K562 (cell line): ENCODE results near the gene APP. TPM values are rescaled to one million over a fixed set of nuclear protein-coding genes. Genes with fewer than 3 reads are reported as not detected.

ENCODE experiments used
- ATAC-seq: fragments of 200-7000 bp; cut with Tn5 transposase; 3 replicates; pipeline ENCODE4 v1.9.1; 2020; ENCODE audit warnings: moderate library complexity
- BruUV-seq: library from RNA; stranded (reverse); fragments of 400-500 nt; replicated peaks from 2 replicates; lab custom pipeline; 2021; lab: Mats Ljungman, UMichigan
- CTCF ChIA-PET: fragments of 300-600 bp; formaldehyde crosslinking; extraction: SDS; loops from one replicate; lab custom pipeline; 2021; ENCODE audit warnings: low intra/inter-chr PET ratio; lab: Yijun Ruan, JAX
- POLR2A ChIA-PET: fragments of 300-600, 350-650 bp; sonication (Branson Sonifier 250); formaldehyde crosslinking; extraction: SDS; loops from one replicate; lab custom pipeline; 2021; ENCODE audit warnings: antibody characterized with exemption, inconsistent platforms; lab: Yijun Ruan, JAX
- DNase-seq, 4 experiments: peaks; one replicate each; pipeline versions ENCODE4 v3.0.0 to v3.0.0-alpha.2; 2011 to 2018; ENCODE audit warnings: low spot score in 3 of 4, mixed read lengths in 3 of 4; ENCODE audit errors: extremely low read depth in 1 of 4
- FAIRE-seq: peaks from 2 replicates; lab custom pipeline; 2011; peaks lifted over from hg19 to GRCh38; lab: Jason Lieb, UNC
- H2AFZ ChIP-seq: 2 replicates; pipeline ENCODE4 v1.6.0; 2011; ENCODE audit warnings: low read depth, low read length, control low read depth, inconsistent platforms
- H3K27ac ChIP-seq: fragments of 200-600 bp; 3 replicates; pipeline ENCODE4 v1.8.0; 2011; ENCODE audit warnings: low read depth, mild to moderate bottlenecking, control low read depth, inconsistent platforms, low read length, moderate library complexity, mixed read lengths; ENCODE audit errors: extremely low read depth
- H3K27me3 ChIP-seq, 2 experiments: fragments of 300-600 bp in 1 of 2; 2 replicates in 1 of 2; 3 replicates in 1 of 2; pipeline versions ENCODE4 v1.6.0 to v1.8.0; 2011; ENCODE audit warnings: inconsistent platforms in 2 of 2, low read length in 2 of 2, mild to moderate bottlenecking in 1 of 2, mixed read lengths in 1 of 2, moderate library complexity in 1 of 2; ENCODE audit not compliant: control insufficient read depth in 2 of 2, insufficient read depth in 2 of 2
- H3K36me3 ChIP-seq: fragments of 300-600 bp; 3 replicates; pipeline ENCODE4 v1.8.0; 2011; ENCODE audit warnings: mild to moderate bottlenecking, low read length, inconsistent platforms; ENCODE audit not compliant: control insufficient read depth, insufficient read depth
- H3K4me1 ChIP-seq, 2 experiments: fragments of 200-600 bp in 1 of 2; replicated peaks in 1 of 2; 2 replicates in 1 of 2; 3 replicates in 1 of 2; pipeline versions ENCODE4 v1.5.1 to v1.8.0; 2011; ENCODE audit warnings: inconsistent platforms in 2 of 2, low read length in 2 of 2, mild to moderate bottlenecking in 1 of 2, mixed read lengths in 1 of 2, moderate library complexity in 1 of 2; ENCODE audit not compliant: control insufficient read depth in 2 of 2, insufficient read depth in 2 of 2
- H3K4me2 ChIP-seq: 2 replicates; pipeline ENCODE4 v1.6.1; 2011; ENCODE audit warnings: low read length, control low read depth, inconsistent platforms, mixed read lengths; ENCODE audit not compliant: insufficient read depth
- H3K4me3 ChIP-seq: fragments of 200-600 bp; sonication (generic), shearing (Covaris generic); 2 replicates; pipeline ENCODE4 v1.5.1; 2016; ENCODE audit warnings: control low read depth, inconsistent platforms
- H3K79me2 ChIP-seq: fragments of 200-600 bp; 3 replicates; pipeline ENCODE4 v1.8.0; 2011; ENCODE audit warnings: low read length, inconsistent platforms; ENCODE audit not compliant: control insufficient read depth, insufficient read depth
- H3K9ac ChIP-seq, 2 experiments: 2 replicates each; pipeline versions ENCODE4 v1.6.0 to v1.6.1; 2011; ENCODE audit warnings: low read depth in 2 of 2, low read length in 2 of 2, control low read depth in 1 of 2, inconsistent platforms in 1 of 2, mild to moderate bottlenecking in 1 of 2, mixed read lengths in 1 of 2; ENCODE audit not compliant: insufficient read depth in 1 of 2
- H3K9me1 ChIP-seq: one replicate; pipeline ENCODE4 v1.6.0; 2011; ENCODE audit warnings: inconsistent platforms, mild to moderate bottlenecking, low read length, moderate library complexity; ENCODE audit not compliant: control insufficient read depth, insufficient read depth
- H3K9me3 ChIP-seq: replicated peaks from 2 replicates; pipeline ENCODE4 v1.5.1; 2011; ENCODE audit warnings: low read depth, low read length, inconsistent platforms; ENCODE audit not compliant: control insufficient read depth, insufficient read depth
- H4K20me1 ChIP-seq: replicated peaks from 2 replicates; pipeline ENCODE4 v1.6.1; 2011; ENCODE audit warnings: low read length, inconsistent platforms, mixed read lengths; ENCODE audit not compliant: control insufficient read depth, insufficient read depth
- BMI1 ChIP-seq: fragments of 150-350 bp; IDR thresholded peaks from 2 replicates; pipeline ENCODE4 v1.6.1; 2014; ENCODE audit warnings: low read length
- CBFB ChIP-seq: sonication (generic); formaldehyde crosslinking; IDR thresholded peaks from 2 replicates; pipeline ENCODE4 v1.4.0; 2020; ENCODE audit warnings: mild to moderate bottlenecking, missing genetic modification reagents
- COPS2 ChIP-seq: fragments of 450-650 bp; conservative IDR thresholded peaks from 2 replicates; pipeline ENCODE4 v1.6.1; 2016; ENCODE audit warnings: mild to moderate bottlenecking, moderate library complexity
- EP400 ChIP-seq: fragments of 450-650 bp; IDR thresholded peaks from 2 replicates; pipeline ENCODE4 v1.6.1; 2017; ENCODE audit warnings: antibody characterized with exemption, mild to moderate bottlenecking, moderate library complexity
- GABPA ChIP-seq: fragments of 200-800 bp; sonication (Bioruptor generic); conservative IDR thresholded peaks from 2 replicates; pipeline ENCODE4 v1.6.1; 2016; ENCODE audit warnings: low read depth, missing genetic modification characterization, missing compliant biosample characterization
- KDM5B ChIP-seq: fragments of 200-600 bp; sonication (generic); IDR thresholded peaks from 2 replicates; pipeline ENCODE4 v1.6.1; 2012; ENCODE audit warnings: low read depth, mild to moderate bottlenecking, moderate library complexity, low read length, control low read depth, inconsistent platforms; ENCODE audit not compliant: insufficient replicate concordance
- MAFK ChIP-seq: IDR thresholded peaks from 2 replicates; pipeline ENCODE4 v1.6.1; 2011; ENCODE audit warnings: low read length, improper control_type of control experiment
- NFXL1 ChIP-seq: fragments of 450-650 bp; formaldehyde crosslinking; IDR thresholded peaks from 2 replicates; pipeline ENCODE4 v1.4.0; 2021; ENCODE audit warnings: mild to moderate bottlenecking
- RBM17 ChIP-seq: fragments of 200-400 bp; formaldehyde crosslinking; IDR thresholded peaks from 2 replicates; pipeline ENCODE4 v1.6.1; 2017; ENCODE audit warnings: low read depth, mild to moderate bottlenecking, low read length, borderline replicate concordance
- ZBTB2 ChIP-seq: fragments of 450-650 bp; IDR thresholded peaks from 2 replicates; pipeline ENCODE4 v1.6.1; 2016; ENCODE audit warnings: antibody characterized with exemption
- ZC3H11A ChIP-seq: IDR thresholded peaks from 2 replicates; pipeline ENCODE4 v1.6.1; 2012; ENCODE audit warnings: low read depth, low read length, improper control_type of control experiment
- ZC3H8 ChIP-seq: fragments of 450-650 bp; IDR thresholded peaks from 2 replicates; pipeline ENCODE4 v1.6.1; 2017
- ZFP1 ChIP-seq: fragments of 450-650 bp; formaldehyde crosslinking; IDR thresholded peaks from 2 replicates; pipeline ENCODE4 v1.4.0; 2020; ENCODE audit warnings: mild to moderate bottlenecking, mixed read lengths
- ZNF707 ChIP-seq: fragments of 250-450 bp; sonication (Bioruptor Pico); conservative IDR thresholded peaks from 2 replicates; pipeline ENCODE4 v1.8.0; 2022; ENCODE audit warnings: inconsistent platforms, mild to moderate bottlenecking, moderate library complexity
- ZNF785 ChIP-seq: fragments of 250-450 bp; sonication (Bioruptor Pico); IDR thresholded peaks from 2 replicates; pipeline ENCODE4 v1.4.0; 2020; ENCODE audit warnings: mild to moderate bottlenecking
- WGBS: fragments of 100-300 bp; shearing (Covaris generic); methylation state at CpG from one replicate; pipeline ENCODE4 v1.1.6; 2016; ENCODE audit warnings: low coverage, mixed read lengths; ENCODE audit not compliant: insufficient coverage; ENCODE audit errors: missing lambda C conversion rate; 5-methylcytosine and 5-hydroxymethylcytosine counted together
- in situ Hi-C: fragments of 300-500 bp; cut with MboI; formaldehyde crosslinking; loops from 4 replicates; pipeline ENCODE4 v1.15.0; 2018; ENCODE audit warnings: inconsistent platforms, mixed read lengths
- intact Hi-C: fragments of 100-400 bp; cut with micrococcal nuclease; formaldehyde crosslinking; loops from 2 replicates; pipeline ENCODE4 v1.14.2; 2022
- polyA plus RNA-seq, 8 experiments: library from polyadenylated mRNA; depleted of rRNA in 4 of 8; stranded (reverse) in 5 of 8; unstranded in 3 of 8; fragments of >200 nt; fragmentation: Nextera tagmentation in 2 of 8; fragmentation: Illumina TruSeq in 1 of 8; extraction: Ambion mirVana in 2 of 8; extraction: Trizol in 1 of 8; gene quantifications; 2 replicates each; pipeline versions ENCODE4 v1.2.1 to v1.2.3, GENCODE V29; 2011 to 2014; ENCODE audit warnings: inconsistent platforms in 1 of 8, missing spikeins in 1 of 8
- total RNA-seq, 7 experiments: library from RNA; depleted of rRNA in 6 of 7; stranded (reverse); fragments of >200 nt in 6 of 7; fragmentation: Illumina TruSeq in 2 of 7; extraction: Trizol in 2 of 7; gene quantifications; 2 replicates each; pipeline versions ENCODE4 v1.2.1 to v1.2.3, GENCODE V29; 2011 to 2021; ENCODE audit warnings: low replicate concordance in 1 of 7
- TF ChIP-seq, protein P1 (sequence below): fragments of 250-450 bp; sonication (Bioruptor Pico); IDR thresholded peaks from 2 replicates; pipeline ENCODE4 v1.4.0; 2020; ENCODE audit warnings: mild to moderate bottlenecking, moderate library complexity, borderline replicate concordance
- TF ChIP-seq, protein P2 (sequence below): sonication (generic); formaldehyde crosslinking; IDR thresholded peaks from 2 replicates; pipeline ENCODE4 v1.8.0; 2022; ENCODE audit warnings: mild to moderate bottlenecking, missing genetic modification reagents, borderline replicate concordance

The APP gene
- total and polyA plus RNA-seq, 9 of the 15 experiments (the other 6 are each of a cell fraction or from before 2014, with no cell fraction given), result 0.01 to 1.5 (median 0.16) TPM; not detected in 5

- FAIRE-seq, result no peak
- ChIA-PET CTCF (no interaction called here), POLR2A (no interaction called here)
- BruUV-seq, result no TSS peak
- H2AFZ ChIP-seq, result no peak overlapping the region
- 0% methylated on average over 4 of the region's 4 CpGs for WGBS
- no peak for ATAC-seq
- no peaks in the 10 kb centered on the region for H3K9me1 ChIP-seq
- H3K79me2 ChIP-seq, result no peaks in the 10 kb centered on the region
- in situ Hi-C loops, result no loop called here
- TF ChIP-seq EP400 (no peak), KDM5B (no peak), ZFP1 (CRISPR knock-in tag) (no peak), ZNF785 (CRISPR knock-in tag) (no peak), NFXL1 (CRISPR knock-in tag) (no peak), ZC3H11A (no peak), ZC3H8 (no peak), ZNF707 (CRISPR knock-in tag) (no peak), GABPA (tag) (no peak), RBM17 (no peak), ZBTB2 (no peak), COPS2 (no peak), BMI1 (no peak), CBFB (CRISPR knock-in tag) (no peak), MAFK (no peak)
- TF ChIP-seq, protein P1, sequence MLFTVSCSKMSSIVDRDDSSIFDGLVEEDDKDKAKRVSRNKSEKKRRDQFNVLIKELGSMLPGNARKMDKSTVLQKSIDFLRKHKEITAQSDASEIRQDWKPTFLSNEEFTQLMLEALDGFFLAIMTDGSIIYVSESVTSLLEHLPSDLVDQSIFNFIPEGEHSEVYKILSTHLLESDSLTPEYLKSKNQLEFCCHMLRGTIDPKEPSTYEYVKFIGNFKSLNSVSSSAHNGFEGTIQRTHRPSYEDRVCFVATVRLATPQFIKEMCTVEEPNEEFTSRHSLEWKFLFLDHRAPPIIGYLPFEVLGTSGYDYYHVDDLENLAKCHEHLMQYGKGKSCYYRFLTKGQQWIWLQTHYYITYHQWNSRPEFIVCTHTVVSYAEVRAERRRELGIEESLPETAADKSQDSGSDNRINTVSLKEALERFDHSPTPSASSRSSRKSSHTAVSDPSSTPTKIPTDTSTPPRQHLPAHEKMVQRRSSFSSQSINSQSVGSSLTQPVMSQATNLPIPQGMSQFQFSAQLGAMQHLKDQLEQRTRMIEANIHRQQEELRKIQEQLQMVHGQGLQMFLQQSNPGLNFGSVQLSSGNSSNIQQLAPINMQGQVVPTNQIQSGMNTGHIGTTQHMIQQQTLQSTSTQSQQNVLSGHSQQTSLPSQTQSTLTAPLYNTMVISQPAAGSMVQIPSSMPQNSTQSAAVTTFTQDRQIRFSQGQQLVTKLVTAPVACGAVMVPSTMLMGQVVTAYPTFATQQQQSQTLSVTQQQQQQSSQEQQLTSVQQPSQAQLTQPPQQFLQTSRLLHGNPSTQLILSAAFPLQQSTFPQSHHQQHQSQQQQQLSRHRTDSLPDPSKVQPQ (CRISPR knock-in tag), result no peak
- TF ChIP-seq, protein P2, sequence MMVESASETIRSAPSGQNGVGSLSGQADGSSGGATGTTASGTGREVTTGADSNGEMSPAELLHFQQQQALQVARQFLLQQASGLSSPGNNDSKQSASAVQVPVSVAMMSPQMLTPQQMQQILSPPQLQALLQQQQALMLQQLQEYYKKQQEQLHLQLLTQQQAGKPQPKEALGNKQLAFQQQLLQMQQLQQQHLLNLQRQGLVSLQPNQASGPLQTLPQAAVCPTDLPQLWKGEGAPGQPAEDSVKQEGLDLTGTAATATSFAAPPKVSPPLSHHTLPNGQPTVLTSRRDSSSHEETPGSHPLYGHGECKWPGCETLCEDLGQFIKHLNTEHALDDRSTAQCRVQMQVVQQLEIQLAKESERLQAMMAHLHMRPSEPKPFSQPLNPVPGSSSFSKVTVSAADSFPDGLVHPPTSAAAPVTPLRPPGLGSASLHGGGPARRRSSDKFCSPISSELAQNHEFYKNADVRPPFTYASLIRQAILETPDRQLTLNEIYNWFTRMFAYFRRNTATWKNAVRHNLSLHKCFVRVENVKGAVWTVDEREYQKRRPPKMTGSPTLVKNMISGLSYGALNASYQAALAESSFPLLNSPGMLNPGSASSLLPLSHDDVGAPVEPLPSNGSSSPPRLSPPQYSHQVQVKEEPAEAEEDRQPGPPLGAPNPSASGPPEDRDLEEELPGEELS, result no peak
- no peaks in the 10 kb centered on the region for H3K36me3 ChIP-seq
- no peak overlapping the region for H3K9ac ChIP-seq
- no peaks in the 10 kb centered on the region for H3K27me3 ChIP-seq
- H3K4me1 ChIP-seq, result no peaks in the 10 kb centered on the region
- intact Hi-C loops, result no loop called here
- no peak overlapping the region for H3K4me3 ChIP-seq
- no peak for DNase-seq
- no peak overlapping the region for H3K4me2 ChIP-seq
- H3K27ac ChIP-seq, result no peak overlapping the region
- H4K20me1 ChIP-seq, result no peaks in the 10 kb centered on the region
- no peaks in the 10 kb centered on the region for H3K9me3 ChIP-seq
These were observed 109.1 kb downstream of the APP start for GRCh38 chr21:26061437-26061836.
